A673 (cell line): ENCODE results near the gene SPON1. TPM values are rescaled to one million over a fixed set of nuclear protein-coding genes. Genes with fewer than 3 reads are reported as not detected.

ENCODE experiments used
- BruUV-seq: library from RNA; stranded (reverse); fragments of 400-500 nt; replicated peaks from 2 replicates; lab custom pipeline; 2021; lab: Mats Ljungman, UMichigan
- CTCF ChIA-PET: fragments of 300-600 bp; sonication (Branson Sonifier 250); formaldehyde crosslinking; loops from one replicate; lab custom pipeline; 2022; ENCODE audit warnings: antibody characterized with exemption; lab: Charles Lee
- POLR2A ChIA-PET: fragments of 300-600 bp; sonication (Branson Sonifier 250); formaldehyde crosslinking; loops from one replicate; lab custom pipeline; 2022; ENCODE audit warnings: antibody characterized with exemption; ENCODE audit not compliant: low non-redundant PET; lab: Charles Lee
- DNase-seq: peaks from one replicate; pipeline ENCODE4 v3.0.0-alpha.2; 2015; ENCODE audit warnings: low spot score
- H3K27ac ChIP-seq: fragments of 200-600 bp; sonication (generic); 2 replicates; pipeline ENCODE4 v1.5.1; 2016; ENCODE audit warnings: mixed run types, low read depth, mild to moderate bottlenecking, mixed read lengths, antibody characterized with exemption, low read length; ENCODE audit not compliant: poor library complexity, severe bottlenecking
- H3K27me3 ChIP-seq: fragments of 200-600 bp; sonication (generic); replicated peaks from 2 replicates; pipeline ENCODE4 v1.6.1; 2017; ENCODE audit warnings: mixed run types, low read depth, mild to moderate bottlenecking, mixed read lengths, antibody characterized with exemption, low read length; ENCODE audit not compliant: insufficient read depth, poor library complexity
- H3K36me3 ChIP-seq: fragments of 200-600 bp; sonication (generic); 2 replicates; pipeline ENCODE4 v1.6.1; 2016; ENCODE audit warnings: mixed run types, mild to moderate bottlenecking, mixed read lengths, antibody characterized with exemption, low read length; ENCODE audit not compliant: insufficient read depth, poor library complexity, severe bottlenecking
- H3K4me1 ChIP-seq: fragments of 200-600 bp; sonication (generic); 2 replicates; pipeline ENCODE4 v1.6.1; 2017; ENCODE audit warnings: mixed run types, mild to moderate bottlenecking, mixed read lengths, antibody characterized with exemption, low read length; ENCODE audit not compliant: insufficient read depth, poor library complexity, severe bottlenecking
- H3K4me3 ChIP-seq: fragments of 200-600 bp; sonication (generic); 2 replicates; pipeline ENCODE4 v1.5.1; 2016; ENCODE audit warnings: low read depth, mixed run types, mild to moderate bottlenecking, mixed read lengths, low read length; ENCODE audit not compliant: poor library complexity, severe bottlenecking
- H3K9me3 ChIP-seq: fragments of 200-600 bp; sonication (generic); 2 replicates; pipeline ENCODE4 v1.6.1; 2016; ENCODE audit warnings: mixed run types, low read depth, mild to moderate bottlenecking, mixed read lengths, antibody characterized with exemption, low read length; ENCODE audit not compliant: poor library complexity, severe bottlenecking
- CTCF ChIP-seq: fragments of 300-800, 200-600 bp; sonication (generic); conservative IDR thresholded peaks from 2 replicates; pipeline ENCODE4 v1.5.1; 2017; ENCODE audit warnings: low read depth, mild to moderate bottlenecking, antibody characterized with exemption, low read length, moderate library complexity, mixed read lengths
- EZH2 ChIP-seq: fragments of 200-600 bp; sonication (generic); IDR thresholded peaks from 2 replicates; pipeline ENCODE4 v1.6.1; 2017; ENCODE audit warnings: borderline replicate concordance, low read depth, mild to moderate bottlenecking, mixed read lengths, antibody characterized with exemption, low read length; ENCODE audit not compliant: poor library complexity, severe bottlenecking
- intact Hi-C: fragments of 100-400 bp; cut with micrococcal nuclease; formaldehyde crosslinking; loops from one replicate; pipeline ENCODE4 v1.10.0; 2022; ENCODE audit not compliant: unreplicated experiment
- total RNA-seq: library from RNA; stranded (reverse); gene quantifications from 2 replicates; pipeline ENCODE4 v1.2.3, GENCODE V29; 2021

Gene SPON1
- total RNA-seq, 1 experiment from 2014 or later = not detected

- H3K4me1 ChIP-seq = no peaks in the 10 kb centered on the region
- peaks cover 72% of the 10 kb centered on the region for H3K27me3 ChIP-seq
- H3K27ac ChIP-seq = no peak overlapping the region
- BruUV-seq = no TSS peak
- DNase-seq = peak; percentile 45
- no peaks in the 10 kb centered on the region for H3K36me3 ChIP-seq
- intact Hi-C loops = loop anchor here (1.0 to 10.0 kb wide), 3 partner anchors 193 to 499 kb away; no protein-coding TSS in a partner anchor
- ChIA-PET POLR2A (no interaction called here), CTCF (interaction anchor here (0.7 to 1.1 kb wide), 2 partner anchors 12 to 415 kb away, joined by 3 to 4 read pairs; no protein-coding TSS in a partner anchor)
- TF ChIP-seq CTCF = peak; percentile 80
- no peak for TF ChIP-seq EZH2
- H3K9me3 ChIP-seq = no peaks in the 10 kb centered on the region
- H3K4me3 ChIP-seq = no peak overlapping the region
Observed at GRCh38 chr11:13955971-13956421, 6.5 kb upstream of the SPON1 start.

GRCh38 chr11:13956988-13957387 lies 5.5 kb upstream of the SPON1 start:
- Histone ChIP-seq H3K4me1 (no peaks in the 10 kb centered on the region), H3K27me3 (peaks cover 82% of the 10 kb centered on the region), H3K4me3 (no peak overlapping the region), H3K27ac (no peak overlapping the region), H3K9me3 (no peaks in the 10 kb centered on the region), H3K36me3 (no peaks in the 10 kb centered on the region)
- no TSS peak for BruUV-seq
- CTCF ChIA-PET = interaction anchor here (0.7 kb wide), 1 partner anchor 13 kb away, joined by 4 read pairs; no protein-coding TSS in a partner anchor
- intact Hi-C loops = loop anchor here (1.0 to 10.0 kb wide), 3 partner anchors 192 to 498 kb away; no protein-coding TSS in a partner anchor
- TF ChIP-seq CTCF (no peak), EZH2 (no peak)
- POLR2A ChIA-PET = no interaction called here
- no peak for DNase-seq

- no peak for TF ChIP-seq CTCF
- no peak for TF ChIP-seq EZH2
- Histone ChIP-seq H3K36me3 (no peaks in the 10 kb centered on the region), H3K27me3 (peaks cover 98% of the 10 kb centered on the region), H3K9me3 (no peaks in the 10 kb centered on the region), H3K27ac (no peak overlapping the region), H3K4me1 (no peaks in the 10 kb centered on the region), H3K4me3 (no peak overlapping the region)
- no TSS peak for BruUV-seq
- ChIA-PET CTCF (no interaction called here), POLR2A (no interaction called here)
- DNase-seq = no peak
- intact Hi-C loops = loop anchor here (10.0 kb wide), 1 partner anchor 496 kb away; no protein-coding TSS in a partner anchor
Observed at GRCh38 chr11:13958641-13959400, 3.7 kb upstream of the SPON1 start.
